ENCODE results near the gene POLRMT. TPM values are rescaled to one million over a fixed set of nuclear protein-coding genes. Genes with fewer than 3 reads are reported as not detected.

Gene POLRMT
- total and polyA plus RNA-seq, 2 experiments from 2014 or later = 98.0 to 148 TPM

DNA sequence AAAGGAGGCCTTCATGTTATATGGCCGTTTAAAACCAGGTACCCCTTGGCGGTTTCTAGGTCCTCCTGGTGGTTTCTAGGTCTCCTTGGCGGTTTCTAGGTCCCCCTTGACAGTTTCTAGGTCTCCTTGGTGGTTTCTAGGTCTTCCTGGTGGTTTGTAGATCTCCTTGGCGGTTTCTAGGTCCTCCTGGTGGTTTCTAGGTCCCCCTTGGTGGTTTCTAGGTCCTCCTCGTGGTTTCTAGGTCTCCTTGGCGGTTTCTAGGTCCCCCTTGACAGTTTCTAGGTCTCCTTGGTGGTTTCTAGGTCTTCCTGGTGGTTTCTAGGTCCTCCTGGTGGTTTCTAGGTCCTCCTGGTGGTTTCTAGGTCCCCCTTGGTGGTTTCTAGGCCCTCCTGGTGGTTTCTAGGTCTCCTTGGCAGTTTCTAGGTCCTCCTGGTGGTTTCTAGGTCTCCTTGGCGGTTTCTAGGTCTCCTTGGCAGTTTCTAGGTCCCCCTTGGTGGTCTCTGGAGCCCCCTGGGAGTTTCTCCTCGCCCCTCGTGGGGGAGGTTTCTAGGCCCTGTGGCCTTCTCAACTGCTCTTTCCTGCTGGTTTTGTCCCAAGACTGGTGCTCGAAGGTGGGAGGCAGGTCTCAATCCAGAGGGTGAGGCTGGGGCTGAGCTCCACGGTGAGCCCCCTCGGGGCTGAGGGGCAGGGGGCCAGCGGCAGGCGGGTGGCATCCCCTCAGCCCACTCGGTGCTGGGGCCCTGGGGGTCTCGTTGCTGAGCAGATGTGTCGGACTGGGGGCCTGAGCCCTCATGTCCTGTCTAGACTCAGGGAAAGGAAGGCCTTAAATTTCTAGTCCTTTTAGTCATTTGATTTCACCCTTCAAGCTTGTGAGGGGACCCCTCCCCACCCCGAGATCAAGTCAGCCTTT lies 35.7 kb downstream of the POLRMT start (continued):
- TF ChIP-seq, protein P1, sequence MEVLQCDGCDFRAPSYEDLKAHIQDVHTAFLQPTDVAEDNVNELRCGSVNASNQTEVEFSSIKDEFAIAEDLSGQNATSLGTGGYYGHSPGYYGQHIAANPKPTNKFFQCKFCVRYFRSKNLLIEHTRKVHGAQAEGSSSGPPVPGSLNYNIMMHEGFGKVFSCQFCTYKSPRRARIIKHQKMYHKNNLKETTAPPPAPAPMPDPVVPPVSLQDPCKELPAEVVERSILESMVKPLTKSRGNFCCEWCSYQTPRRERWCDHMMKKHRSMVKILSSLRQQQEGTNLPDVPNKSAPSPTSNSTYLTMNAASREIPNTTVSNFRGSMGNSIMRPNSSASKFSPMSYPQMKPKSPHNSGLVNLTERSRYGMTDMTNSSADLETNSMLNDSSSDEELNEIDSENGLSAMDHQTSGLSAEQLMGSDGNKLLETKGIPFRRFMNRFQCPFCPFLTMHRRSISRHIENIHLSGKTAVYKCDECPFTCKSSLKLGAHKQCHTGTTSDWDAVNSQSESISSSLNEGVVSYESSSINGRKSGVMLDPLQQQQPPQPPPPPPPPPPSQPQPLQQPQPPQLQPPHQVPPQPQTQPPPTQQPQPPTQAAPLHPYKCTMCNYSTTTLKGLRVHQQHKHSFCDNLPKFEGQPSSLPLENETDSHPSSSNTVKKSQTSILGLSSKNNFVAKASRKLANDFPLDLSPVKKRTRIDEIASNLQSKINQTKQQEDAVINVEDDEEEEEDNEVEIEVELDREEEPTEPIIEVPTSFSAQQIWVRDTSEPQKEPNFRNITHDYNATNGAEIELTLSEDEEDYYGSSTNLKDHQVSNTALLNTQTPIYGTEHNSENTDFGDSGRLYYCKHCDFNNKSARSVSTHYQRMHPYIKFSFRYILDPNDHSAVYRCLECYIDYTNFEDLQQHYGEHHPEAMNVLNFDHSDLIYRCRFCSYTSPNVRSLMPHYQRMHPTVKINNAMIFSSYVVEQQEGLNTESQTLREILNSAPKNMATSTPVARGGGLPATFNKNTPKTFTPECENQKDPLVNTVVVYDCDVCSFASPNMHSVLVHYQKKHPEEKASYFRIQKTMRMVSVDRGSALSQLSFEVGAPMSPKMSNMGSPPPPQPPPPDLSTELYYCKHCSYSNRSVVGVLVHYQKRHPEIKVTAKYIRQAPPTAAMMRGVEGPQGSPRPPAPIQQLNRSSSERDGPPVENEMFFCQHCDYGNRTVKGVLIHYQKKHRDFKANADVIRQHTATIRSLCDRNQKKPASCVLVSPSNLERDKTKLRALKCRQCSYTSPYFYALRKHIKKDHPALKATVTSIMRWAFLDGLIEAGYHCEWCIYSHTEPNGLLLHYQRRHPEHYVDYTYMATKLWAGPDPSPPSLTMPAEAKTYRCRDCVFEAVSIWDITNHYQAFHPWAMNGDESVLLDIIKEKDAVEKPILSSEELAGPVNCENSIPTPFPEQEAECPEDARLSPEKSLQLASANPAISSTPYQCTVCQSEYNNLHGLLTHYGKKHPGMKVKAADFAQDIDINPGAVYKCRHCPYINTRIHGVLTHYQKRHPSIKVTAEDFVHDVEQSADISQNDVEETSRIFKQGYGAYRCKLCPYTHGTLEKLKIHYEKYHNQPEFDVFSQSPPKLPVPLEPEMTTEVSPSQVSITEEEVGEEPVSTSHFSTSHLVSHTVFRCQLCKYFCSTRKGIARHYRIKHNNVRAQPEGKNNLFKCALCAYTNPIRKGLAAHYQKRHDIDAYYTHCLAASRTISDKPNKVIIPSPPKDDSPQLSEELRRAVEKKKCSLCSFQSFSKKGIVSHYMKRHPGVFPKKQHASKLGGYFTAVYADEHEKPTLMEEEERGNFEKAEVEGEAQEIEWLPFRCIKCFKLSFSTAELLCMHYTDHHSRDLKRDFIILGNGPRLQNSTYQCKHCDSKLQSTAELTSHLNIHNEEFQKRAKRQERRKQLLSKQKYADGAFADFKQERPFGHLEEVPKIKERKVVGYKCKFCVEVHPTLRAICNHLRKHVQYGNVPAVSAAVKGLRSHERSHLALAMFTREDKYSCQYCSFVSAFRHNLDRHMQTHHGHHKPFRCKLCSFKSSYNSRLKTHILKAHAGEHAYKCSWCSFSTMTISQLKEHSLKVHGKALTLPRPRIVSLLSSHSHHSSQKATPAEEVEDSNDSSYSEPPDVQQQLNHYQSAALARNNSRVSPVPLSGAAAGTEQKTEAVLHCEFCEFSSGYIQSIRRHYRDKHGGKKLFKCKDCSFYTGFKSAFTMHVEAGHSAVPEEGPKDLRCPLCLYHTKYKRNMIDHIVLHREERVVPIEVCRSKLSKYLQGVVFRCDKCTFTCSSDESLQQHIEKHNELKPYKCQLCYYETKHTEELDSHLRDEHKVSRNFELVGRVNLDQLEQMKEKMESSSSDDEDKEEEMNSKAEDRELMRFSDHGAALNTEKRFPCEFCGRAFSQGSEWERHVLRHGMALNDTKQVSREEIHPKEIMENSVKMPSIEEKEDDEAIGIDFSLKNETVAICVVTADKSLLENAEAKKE (CRISPR knock-in tag; IDR thresholded peaks at IDR 0.05) = no peak
- TF ChIP-seq, protein P2, sequence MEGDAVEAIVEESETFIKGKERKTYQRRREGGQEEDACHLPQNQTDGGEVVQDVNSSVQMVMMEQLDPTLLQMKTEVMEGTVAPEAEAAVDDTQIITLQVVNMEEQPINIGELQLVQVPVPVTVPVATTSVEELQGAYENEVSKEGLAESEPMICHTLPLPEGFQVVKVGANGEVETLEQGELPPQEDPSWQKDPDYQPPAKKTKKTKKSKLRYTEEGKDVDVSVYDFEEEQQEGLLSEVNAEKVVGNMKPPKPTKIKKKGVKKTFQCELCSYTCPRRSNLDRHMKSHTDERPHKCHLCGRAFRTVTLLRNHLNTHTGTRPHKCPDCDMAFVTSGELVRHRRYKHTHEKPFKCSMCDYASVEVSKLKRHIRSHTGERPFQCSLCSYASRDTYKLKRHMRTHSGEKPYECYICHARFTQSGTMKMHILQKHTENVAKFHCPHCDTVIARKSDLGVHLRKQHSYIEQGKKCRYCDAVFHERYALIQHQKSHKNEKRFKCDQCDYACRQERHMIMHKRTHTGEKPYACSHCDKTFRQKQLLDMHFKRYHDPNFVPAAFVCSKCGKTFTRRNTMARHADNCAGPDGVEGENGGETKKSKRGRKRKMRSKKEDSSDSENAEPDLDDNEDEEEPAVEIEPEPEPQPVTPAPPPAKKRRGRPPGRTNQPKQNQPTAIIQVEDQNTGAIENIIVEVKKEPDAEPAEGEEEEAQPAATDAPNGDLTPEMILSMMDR (conservative IDR thresholded peaks at IDR 0.05; ENCODE audit: low read depth in 2 of 2) = no peak
- no peak for TF ChIP-seq EZH2phosphoT487 (IDR thresholded peaks at IDR 0.05; ENCODE audit: unreplicated experiment)
- no peak for TF ChIP-seq POLR2AphosphoS5 (IDR thresholded peaks at IDR 0.05; ENCODE audit: low read depth)
- no peak for TF ChIP-seq STAT1 (IDR thresholded peaks at IDR 0.05; ENCODE audit: unreplicated experiment)
- no peak for TF ChIP-seq ZNF331 (CRISPR knock-in tag; IDR thresholded peaks at IDR 0.05; ENCODE audit: low read depth)
- TF ChIP-seq, protein P3, sequence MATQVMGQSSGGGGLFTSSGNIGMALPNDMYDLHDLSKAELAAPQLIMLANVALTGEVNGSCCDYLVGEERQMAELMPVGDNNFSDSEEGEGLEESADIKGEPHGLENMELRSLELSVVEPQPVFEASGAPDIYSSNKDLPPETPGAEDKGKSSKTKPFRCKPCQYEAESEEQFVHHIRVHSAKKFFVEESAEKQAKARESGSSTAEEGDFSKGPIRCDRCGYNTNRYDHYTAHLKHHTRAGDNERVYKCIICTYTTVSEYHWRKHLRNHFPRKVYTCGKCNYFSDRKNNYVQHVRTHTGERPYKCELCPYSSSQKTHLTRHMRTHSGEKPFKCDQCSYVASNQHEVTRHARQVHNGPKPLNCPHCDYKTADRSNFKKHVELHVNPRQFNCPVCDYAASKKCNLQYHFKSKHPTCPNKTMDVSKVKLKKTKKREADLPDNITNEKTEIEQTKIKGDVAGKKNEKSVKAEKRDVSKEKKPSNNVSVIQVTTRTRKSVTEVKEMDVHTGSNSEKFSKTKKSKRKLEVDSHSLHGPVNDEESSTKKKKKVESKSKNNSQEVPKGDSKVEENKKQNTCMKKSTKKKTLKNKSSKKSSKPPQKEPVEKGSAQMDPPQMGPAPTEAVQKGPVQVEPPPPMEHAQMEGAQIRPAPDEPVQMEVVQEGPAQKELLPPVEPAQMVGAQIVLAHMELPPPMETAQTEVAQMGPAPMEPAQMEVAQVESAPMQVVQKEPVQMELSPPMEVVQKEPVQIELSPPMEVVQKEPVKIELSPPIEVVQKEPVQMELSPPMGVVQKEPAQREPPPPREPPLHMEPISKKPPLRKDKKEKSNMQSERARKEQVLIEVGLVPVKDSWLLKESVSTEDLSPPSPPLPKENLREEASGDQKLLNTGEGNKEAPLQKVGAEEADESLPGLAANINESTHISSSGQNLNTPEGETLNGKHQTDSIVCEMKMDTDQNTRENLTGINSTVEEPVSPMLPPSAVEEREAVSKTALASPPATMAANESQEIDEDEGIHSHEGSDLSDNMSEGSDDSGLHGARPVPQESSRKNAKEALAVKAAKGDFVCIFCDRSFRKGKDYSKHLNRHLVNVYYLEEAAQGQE (IDR thresholded peaks at IDR 0.05; ENCODE audit: unreplicated experiment) = no peak
